GM12878 (cell line): ENCODE data around the gene USP12. TPM values are rescaled to one million over a fixed set of nuclear protein-coding genes. Genes with fewer than 3 reads are reported as not detected.

Experiments
- ATAC-seq: fragments of 200-7000 bp; cut with Tn5 transposase; 3 replicates; pipeline ENCODE4 v1.9.1; 2020; ENCODE audit warnings: mild to moderate bottlenecking, moderate library complexity
- BruUV-seq: library from RNA; stranded (reverse); fragments of 400-500 nt; replicated peaks from 2 replicates; lab custom pipeline; 2021; lab: Mats Ljungman, UMichigan
- CTCF ChIA-PET: fragments of 300-600 bp; sonication (Branson Sonifier 250); formaldehyde crosslinking; extraction: SDS; loops from one replicate; lab custom pipeline; 2021; ENCODE audit warnings: inconsistent platforms; lab: Yijun Ruan, JAX
- POLR2A ChIA-PET: fragments of 350-600 bp; formaldehyde crosslinking; extraction: SDS; loops from one replicate; lab custom pipeline; 2021; ENCODE audit warnings: inconsistent platforms; lab: Charles Lee
- RAD21 ChIA-PET: fragments of 300-600 bp; sonication (Branson Sonifier 250); formaldehyde crosslinking; loops from one replicate; lab custom pipeline; 2023; ENCODE audit warnings: antibody characterized with exemption; ENCODE audit not compliant: unreplicated experiment; lab: Charles Lee
- SMC1A ChIA-PET: fragments of 300-600 bp; sonication (Branson Sonifier 250); formaldehyde crosslinking; loops from one replicate; lab custom pipeline; 2023; ENCODE audit not compliant: unreplicated experiment, uncharacterized antibody; lab: Charles Lee
- DNase-seq: peaks from one replicate; pipeline ENCODE4 v3.0.0-alpha.2; 2011; ENCODE audit warnings: low read depth, low spot score
- FAIRE-seq: peaks from 3 replicates; lab custom pipeline; 2011; peaks lifted over from hg19 to GRCh38; lab: Jason Lieb, UNC
- H2AFZ ChIP-seq: 2 replicates; pipeline ENCODE4 v1.6.0; 2011; ENCODE audit warnings: low read depth, low read length, control low read depth; ENCODE audit not compliant: control insufficient read depth
- H3K27ac ChIP-seq: 2 replicates; pipeline ENCODE4 v1.5.1; 2011; ENCODE audit warnings: control low read depth; ENCODE audit not compliant: control insufficient read depth, insufficient read depth
- H3K27me3 ChIP-seq, 2 experiments: replicated peaks in 1 of 2; 2 replicates each; pipeline versions ENCODE4 v1.6.0 to v1.6.1; 2011; ENCODE audit warnings: low read length in 1 of 2; ENCODE audit not compliant: control insufficient read depth in 2 of 2, insufficient read depth in 2 of 2
- H3K36me3 ChIP-seq, 2 experiments: 2 replicates each; pipeline ENCODE4 v1.5.1; 2011; ENCODE audit warnings: low read length in 1 of 2; ENCODE audit not compliant: control insufficient read depth in 2 of 2, insufficient read depth in 2 of 2
- H3K4me1 ChIP-seq: 2 replicates; pipeline ENCODE4 v1.6.1; 2011; ENCODE audit warnings: mild to moderate bottlenecking, low read length, moderate library complexity, mixed read lengths; ENCODE audit not compliant: control insufficient read depth, insufficient read depth
- H3K4me2 ChIP-seq: 2 replicates; pipeline ENCODE4 v1.6.0; 2011; ENCODE audit warnings: control low read depth; ENCODE audit not compliant: control insufficient read depth, insufficient read depth
- H3K4me3 ChIP-seq: fragments of 200-600 bp; sonication (generic); 2 replicates; pipeline ENCODE4 v1.5.1; 2016
- H3K79me2 ChIP-seq: 2 replicates; pipeline ENCODE4 v1.6.0; 2011; ENCODE audit warnings: low read length; ENCODE audit not compliant: control insufficient read depth, insufficient read depth
- H3K9ac ChIP-seq: 2 replicates; pipeline ENCODE4 v1.8.0; 2011; ENCODE audit warnings: low read length, control low read depth, mixed read lengths; ENCODE audit not compliant: control insufficient read depth, insufficient read depth
- H3K9me3 ChIP-seq: replicated peaks from 3 replicates; pipeline ENCODE4 v1.5.1; 2011; ENCODE audit warnings: mild to moderate bottlenecking, low read length; ENCODE audit not compliant: control insufficient read depth, insufficient read depth
- H4K20me1 ChIP-seq: 2 replicates; pipeline ENCODE4 v1.6.0; 2011; ENCODE audit not compliant: control insufficient read depth, insufficient read depth
- E4F1 ChIP-seq: fragments of 450-650 bp; IDR thresholded peaks from 2 replicates; pipeline ENCODE4 v1.6.1; 2018; ENCODE audit warnings: borderline replicate concordance, mild to moderate bottlenecking; ENCODE audit not compliant: partially characterized antibody
- IKZF1 ChIP-seq: fragments of 450-650 bp; conservative IDR thresholded peaks from 2 replicates; pipeline ENCODE4 v1.6.1; 2017; ENCODE audit warnings: antibody characterized with exemption, mild to moderate bottlenecking
- POLR2AphosphoS5 ChIP-seq: IDR thresholded peaks from 2 replicates; pipeline ENCODE4 v1.6.1; 2011; ENCODE audit warnings: mild to moderate bottlenecking, low read length, inconsistent platforms
- SMAD1 ChIP-seq: fragments of 450-650 bp; IDR thresholded peaks from 2 replicates; pipeline ENCODE4 v1.6.1; 2018; ENCODE audit warnings: mild to moderate bottlenecking, low read depth; ENCODE audit not compliant: partially characterized antibody
- SMAD5 ChIP-seq: IDR thresholded peaks from 2 replicates; pipeline ENCODE4 v1.6.1; 2016; ENCODE audit warnings: antibody characterized with exemption, low read depth
- TCF7 ChIP-seq: IDR thresholded peaks from 2 replicates; pipeline ENCODE4 v1.6.1; 2014; ENCODE audit warnings: antibody characterized with exemption, borderline replicate concordance
- WGBS: methylation state at CpG from one replicate; pipeline ENCODE4 v1.1.6; 2016; ENCODE audit warnings: low lambda C conversion rate; ENCODE audit not compliant: insufficient replicate concordance, insufficient coverage; ENCODE audit errors: missing lambda C conversion rate; 5-methylcytosine and 5-hydroxymethylcytosine counted together
- in situ Hi-C: fragments of 300-500 bp; cut with MboI; formaldehyde crosslinking; loops from 9 replicates; pipeline ENCODE4 v1.14.3; 2018; ENCODE audit warnings: mixed read lengths
- intact Hi-C: fragments of 100-400 bp; cut with micrococcal nuclease; formaldehyde crosslinking; loops from one replicate; pipeline ENCODE4 v1.14.2; 2022; ENCODE audit not compliant: unreplicated experiment
- polyA plus RNA-seq, 11 experiments: library from polyadenylated mRNA; depleted of rRNA in 4 of 11; unstranded in 6 of 11; stranded (reverse) in 5 of 11; fragments of >200 nt; fragmentation: Nextera tagmentation in 4 of 11; fragmentation: Illumina TruSeq in 1 of 11; extraction: Ambion mirVana in 4 of 11; extraction: Trizol in 1 of 11; gene quantifications; 1 replicate in 1 of 11; 2 replicates in 10 of 11; pipeline versions ENCODE4 v1.2.1 to v1.2.3, GENCODE V29; 2011 to 2016; ENCODE audit warnings: inconsistent platforms in 2 of 11, missing spikeins in 2 of 11, low read depth in 1 of 11
- total RNA-seq, 4 experiments: library from RNA; depleted of rRNA in 3 of 4; stranded (reverse); fragments of >200 nt in 3 of 4; fragmentation: Illumina TruSeq in 1 of 4; extraction: Trizol in 1 of 4; gene quantifications; 2 replicates each; pipeline versions ENCODE4 v1.2.1 to v1.2.3, GENCODE V29; 2013 to 2021
- TF ChIP-seq, protein P1 (sequence below): fragments of 450-650 bp; formaldehyde crosslinking; IDR thresholded peaks from 2 replicates; pipeline ENCODE4 v1.4.0; 2022; ENCODE audit warnings: mild to moderate bottlenecking, moderate library complexity

Gene USP12
- total and polyA plus RNA-seq, 10 of the 15 experiments (the other 5 are each of a cell fraction or from before 2014, with no cell fraction given), result 3.5 to 32.2 (median 24.6) TPM

DNA sequence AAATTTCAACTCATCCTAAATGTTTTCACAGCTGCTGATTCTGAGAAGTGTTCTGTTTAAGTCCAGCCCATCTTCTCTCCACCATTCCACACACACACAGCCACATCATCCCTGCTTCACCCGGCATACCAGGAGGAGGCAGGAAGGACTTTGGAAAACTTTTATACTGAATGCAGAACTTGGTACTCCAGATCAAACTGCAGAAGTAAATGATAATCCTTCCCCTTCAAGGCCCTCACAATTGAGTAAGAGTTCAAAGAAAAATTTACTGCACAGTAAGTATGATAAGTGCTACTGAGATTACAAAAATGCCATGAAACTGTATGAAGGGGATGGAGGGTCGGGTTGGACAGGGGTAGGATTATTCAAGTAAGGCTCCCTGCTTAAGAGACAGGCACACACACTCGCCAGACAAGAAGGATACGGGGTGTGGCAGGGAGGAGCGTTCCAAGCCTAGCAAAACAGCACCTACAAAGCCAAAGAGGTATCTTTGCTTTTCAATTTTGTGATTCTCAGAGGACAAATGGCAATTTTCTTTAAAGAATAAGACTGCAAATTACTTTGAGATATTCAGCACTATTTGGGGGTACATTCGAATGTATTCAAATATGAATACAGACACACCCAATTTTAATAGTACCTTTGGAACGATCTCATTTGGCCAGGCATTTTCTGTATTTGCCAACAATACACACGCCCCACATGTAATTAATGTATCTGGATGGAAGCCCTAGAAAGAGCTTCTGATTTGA lies 2.5 kb downstream of the USP12 start:
- Histone ChIP-seq H3K36me3 (no peaks in the 10 kb centered on the region), H3K4me3 (peak overlapping the region; percentile 98), H3K9ac (peak overlapping the region; percentile 45), H3K27ac (peak overlapping the region; percentile 89), H3K79me2 (peaks cover 75% of the 10 kb centered on the region), H3K9me3 (no peaks in the 10 kb centered on the region), H3K4me2 (peak overlapping the region; percentile 41), H4K20me1 (no peaks in the 10 kb centered on the region), H2AFZ (no peak overlapping the region), H3K27me3 (no peaks in the 10 kb centered on the region)
- SMC1A ChIA-PET, result interaction anchor here (1.1 to 12.1 kb wide), 4 partner anchors 8 to 38 kb away, joined by 4 to 169 read pairs (median 60); no protein-coding TSS in a partner anchor
- FAIRE-seq (no peak), ATAC-seq (no peak), DNase-seq (no peak)
- RAD21 ChIA-PET, result interaction anchor here (1.4 to 7.8 kb wide), 4 partner anchors 20 to 452 kb away, joined by 3 to 56 read pairs (median 30); no protein-coding TSS in a partner anchor
- intact Hi-C loops, result loop anchor here (10.0 kb wide), 1 partner anchor 186 kb away; no protein-coding TSS in a partner anchor
- BruUV-seq, result no TSS peak
- CTCF ChIA-PET, result interaction anchor here (0.6 to 1.9 kb wide), 4 partner anchors 24 to 296 kb away, joined by 3 to 6 read pairs (median 4); partner anchors contain the start of gene RASL11A
- POLR2A ChIA-PET, result interaction anchor here (0.8 to 1.8 kb wide), 3 partner anchors 22 to 49 kb away, joined by 3 to 4 read pairs (median 3); no protein-coding TSS in a partner anchor
- peak; percentile 19; the same call in 1 of the 2 replicates for TF ChIP-seq POLR2AphosphoS5
- no peak for TF ChIP-seq SMAD5
- TF ChIP-seq, all 136 proteins: peak for 1
- peaks cover 13% of the 10 kb centered on the region for H3K4me1 ChIP-seq
- 8% methylated on average over 8 of the region's 8 CpGs for WGBS
- in situ Hi-C loops, result no loop called here

GRCh38 chr13:27168086-27168485 lies 3.5 kb downstream of the USP12 start:
- ATAC-seq (peak; percentile 18), FAIRE-seq (no peak), DNase-seq (no peak)
- peaks cover 85% of the 10 kb centered on the region for H3K79me2 ChIP-seq
- H3K36me3 ChIP-seq, result no peaks in the 10 kb centered on the region
- in situ Hi-C loops (no loop called here), intact Hi-C loops (loop anchor here (10.0 kb wide), 1 partner anchor 187 kb away; no protein-coding TSS in a partner anchor)
- peak overlapping the region; percentile 41 for H3K4me2 ChIP-seq
- peak overlapping the region; percentile 98 for H3K4me3 ChIP-seq
- no peaks in the 10 kb centered on the region for H4K20me1 ChIP-seq
- peak overlapping the region; percentile 47 for H3K27ac ChIP-seq
- no peaks in the 10 kb centered on the region for H3K9me3 ChIP-seq
- POLR2A ChIA-PET, result interaction anchor here (0.5 to 2.2 kb wide), 6 partner anchors 21 to 171 kb away, joined by 3 to 6 read pairs (median 3); no protein-coding TSS in a partner anchor
- CTCF ChIA-PET, result interaction anchor here (0.9 to 1.3 kb wide), 4 partner anchors 34 to 258 kb away, joined by 3 to 4 read pairs (median 3); partner anchors contain the start of gene RASL11A
- BruUV-seq, result no TSS peak
- peaks cover 13% of the 10 kb centered on the region for H3K4me1 ChIP-seq
- no peak overlapping the region; the same call in 1 of the 2 replicates for H3K9ac ChIP-seq
- SMC1A ChIA-PET, result interaction anchor here (1.1 to 12.1 kb wide), 4 partner anchors 10 to 54 kb away, joined by 4 to 169 read pairs (median 56); no protein-coding TSS in a partner anchor
- H3K27me3 ChIP-seq, result no peaks in the 10 kb centered on the region
- no peak overlapping the region for H2AFZ ChIP-seq
- 16% methylated on average over 6 of the region's 6 CpGs for WGBS
- RAD21 ChIA-PET, result interaction anchor here (0.9 to 7.8 kb wide), 7 partner anchors 9 to 453 kb away, joined by 3 to 56 read pairs (median 4); no protein-coding TSS in a partner anchor
- no peak for TF ChIP-seq E4F1
- no peak for TF ChIP-seq TCF7
- TF ChIP-seq SMAD1, result no peak
- TF ChIP-seq IKZF1, result no peak
- TF ChIP-seq, protein P1, sequence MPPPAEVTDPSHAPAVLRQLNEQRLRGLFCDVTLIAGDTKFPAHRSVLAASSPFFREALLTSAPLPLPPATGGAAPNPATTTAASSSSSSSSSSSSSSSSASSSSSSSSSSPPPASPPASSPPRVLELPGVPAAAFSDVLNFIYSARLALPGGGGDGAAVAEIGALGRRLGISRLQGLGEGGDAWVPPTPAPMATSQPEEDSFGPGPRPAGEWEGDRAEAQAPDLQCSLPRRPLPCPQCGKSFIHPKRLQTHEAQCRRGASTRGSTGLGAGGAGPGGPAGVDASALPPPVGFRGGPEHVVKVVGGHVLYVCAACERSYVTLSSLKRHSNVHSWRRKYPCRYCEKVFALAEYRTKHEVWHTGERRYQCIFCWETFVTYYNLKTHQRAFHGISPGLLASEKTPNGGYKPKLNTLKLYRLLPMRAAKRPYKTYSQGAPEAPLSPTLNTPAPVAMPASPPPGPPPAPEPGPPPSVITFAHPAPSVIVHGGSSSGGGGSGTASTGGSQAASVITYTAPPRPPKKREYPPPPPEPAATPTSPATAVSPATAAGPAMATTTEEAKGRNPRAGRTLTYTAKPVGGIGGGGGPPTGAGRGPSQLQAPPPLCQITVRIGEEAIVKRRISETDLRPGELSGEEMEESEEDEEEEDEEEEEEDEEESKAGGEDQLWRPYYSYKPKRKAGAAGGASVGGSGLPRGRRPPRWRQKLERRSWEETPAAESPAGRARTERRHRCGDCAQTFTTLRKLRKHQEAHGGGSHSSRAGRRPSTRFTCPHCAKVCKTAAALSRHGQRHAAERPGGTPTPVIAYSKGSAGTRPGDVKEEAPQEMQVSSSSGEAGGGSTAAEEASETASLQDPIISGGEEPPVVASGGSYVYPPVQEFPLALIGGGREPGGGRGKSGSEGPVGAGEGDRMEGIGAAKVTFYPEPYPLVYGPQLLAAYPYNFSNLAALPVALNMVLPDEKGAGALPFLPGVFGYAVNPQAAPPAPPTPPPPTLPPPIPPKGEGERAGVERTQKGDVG (CRISPR knock-in tag), result no peak
